ENCODE measurements around the gene CBLN2. TPM values are rescaled to one million over a fixed set of nuclear protein-coding genes. Genes with fewer than 3 reads are reported as not detected.

The CBLN2 gene
- total and polyA plus RNA-seq, 2 donors (not counting 3 experiments of a cell fraction or from before 2014, with no cell fraction given) = 0.55 to 1.1 TPM

DNA sequence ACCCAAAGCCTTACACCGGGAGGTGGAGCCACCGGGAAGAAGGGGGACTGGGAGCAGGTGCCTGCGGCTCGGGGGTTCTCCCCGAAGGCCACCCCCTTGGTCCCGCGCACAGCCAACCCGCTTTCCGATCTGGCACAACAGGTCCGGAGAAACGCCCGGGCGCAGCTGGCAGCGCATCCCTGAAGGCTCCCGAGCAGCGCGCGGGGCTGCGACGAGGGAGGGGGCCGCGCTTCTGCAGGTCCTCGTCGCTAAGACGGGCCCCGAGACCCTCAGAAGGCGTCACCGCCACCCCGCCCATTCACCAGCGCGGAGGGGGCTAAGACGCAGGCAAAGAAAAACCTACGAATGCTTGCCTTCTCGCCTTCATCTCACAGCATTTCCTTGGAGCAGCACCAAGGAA lies 1.8 kb downstream of the CBLN2 start:
- no peak for TF ChIP-seq POLR2AphosphoS5 (IDR thresholded peaks at IDR 0.05; ENCODE audit: insufficient read depth, low read depth, low read length)
- TF ChIP-seq, protein P1, sequence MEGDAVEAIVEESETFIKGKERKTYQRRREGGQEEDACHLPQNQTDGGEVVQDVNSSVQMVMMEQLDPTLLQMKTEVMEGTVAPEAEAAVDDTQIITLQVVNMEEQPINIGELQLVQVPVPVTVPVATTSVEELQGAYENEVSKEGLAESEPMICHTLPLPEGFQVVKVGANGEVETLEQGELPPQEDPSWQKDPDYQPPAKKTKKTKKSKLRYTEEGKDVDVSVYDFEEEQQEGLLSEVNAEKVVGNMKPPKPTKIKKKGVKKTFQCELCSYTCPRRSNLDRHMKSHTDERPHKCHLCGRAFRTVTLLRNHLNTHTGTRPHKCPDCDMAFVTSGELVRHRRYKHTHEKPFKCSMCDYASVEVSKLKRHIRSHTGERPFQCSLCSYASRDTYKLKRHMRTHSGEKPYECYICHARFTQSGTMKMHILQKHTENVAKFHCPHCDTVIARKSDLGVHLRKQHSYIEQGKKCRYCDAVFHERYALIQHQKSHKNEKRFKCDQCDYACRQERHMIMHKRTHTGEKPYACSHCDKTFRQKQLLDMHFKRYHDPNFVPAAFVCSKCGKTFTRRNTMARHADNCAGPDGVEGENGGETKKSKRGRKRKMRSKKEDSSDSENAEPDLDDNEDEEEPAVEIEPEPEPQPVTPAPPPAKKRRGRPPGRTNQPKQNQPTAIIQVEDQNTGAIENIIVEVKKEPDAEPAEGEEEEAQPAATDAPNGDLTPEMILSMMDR (IDR thresholded peaks at IDR 0.05; ENCODE audit: extremely low read depth in 1 of 2, insufficient read depth in 1 of 2, low read depth in 1 of 2, low read length in 2 of 2) = no peak
- H3K9ac ChIP-seq (replicated peaks; ENCODE audit: extremely low read depth, insufficient read depth, low read length) = no peak overlapping the region
- ChIA-PET CTCF (interaction anchor here (1.0 to 2.9 kb wide), 5 partner anchors 10 to 1760 kb away, joined by 3 to 94 read pairs (median 4); no protein-coding TSS in a partner anchor), POLR2A (no interaction called here)
- no TSS peak for BruUV-seq (replicated peaks)
- no peak overlapping the region for H2AFZ ChIP-seq (ENCODE audit: low read depth, low read length)
- dilution Hi-C loops (cut with MboI; ENCODE audit: extremely low pct_ligation_motif_present, low sequenced_read_pairs) (no loop called here), intact Hi-C loops (cut with micrococcal nuclease) (no loop called here)
- no peaks in the 10 kb centered on the region for H3K9me1 ChIP-seq (replicated peaks; ENCODE audit: control insufficient read depth, extremely low read depth, insufficient read depth, low read length)
- H3K9me3 ChIP-seq (replicated peaks; ENCODE audit: control insufficient read depth, insufficient read depth, low read length) = no peaks in the 10 kb centered on the region
- FAIRE-seq (no peak), DNase-seq (ENCODE audit: low read depth, low spot score) (no peak)
- H3K79me2 ChIP-seq (ENCODE audit: control insufficient read depth, insufficient read depth, low read length) = no peaks in the 10 kb centered on the region
- H3K4me1 ChIP-seq (ENCODE audit: control insufficient read depth, extremely low read depth, insufficient read depth, low read length) = peaks cover 16% of the 10 kb centered on the region
- peak overlapping the region; percentile 47 for H3K4me2 ChIP-seq (ENCODE audit: insufficient read depth, low read length)
- no peaks in the 10 kb centered on the region for H4K20me1 ChIP-seq (replicated peaks; ENCODE audit: control insufficient read depth, extremely low read depth, insufficient read depth, low read length)
- peak overlapping the region in 1 of 3 experiments; percentile 1 for H3K4me3 ChIP-seq (replicated peaks in 1 of 3; ENCODE audit: insufficient read depth in 1 of 3, low read depth in 1 of 3, low read length in 3 of 3)
- peaks cover 25 to 53% of the 10 kb centered on the region in 2 experiments for H3K27me3 ChIP-seq (ENCODE audit: control insufficient read depth in 2 of 2, insufficient read depth in 2 of 2, low read length in 2 of 2)
- H3K36me3 ChIP-seq (ENCODE audit: control insufficient read depth in 2 of 2, extremely low read depth in 1 of 2, insufficient read depth in 2 of 2, low read length in 2 of 2) = no peaks in the 10 kb centered on the region
- no peak overlapping the region for H3K27ac ChIP-seq (ENCODE audit: insufficient read depth, low read depth, low read length)

DNA sequence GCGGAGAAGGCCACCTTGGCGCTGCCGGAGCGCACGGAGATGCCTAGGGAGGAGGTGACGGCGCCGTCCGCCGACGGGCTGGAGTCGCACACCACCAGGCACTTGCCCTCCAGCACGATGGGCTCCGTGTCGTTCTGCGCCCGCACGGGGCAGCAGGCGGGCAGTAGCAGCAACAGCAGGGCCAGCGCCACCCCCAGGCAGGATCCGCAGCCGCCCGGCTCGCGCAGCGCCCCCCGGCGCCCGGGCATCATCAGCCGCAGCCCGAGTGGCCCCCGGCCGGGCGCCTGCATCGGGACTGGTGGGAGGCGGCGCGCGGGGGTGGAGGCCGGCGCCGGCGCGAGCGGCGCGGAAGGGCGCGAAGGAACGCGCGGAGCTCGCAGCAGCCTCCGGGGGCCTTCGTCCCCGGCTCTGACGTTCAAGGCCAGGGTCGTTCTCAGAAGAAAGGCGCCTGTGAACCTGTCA lies 2.2 kb downstream of the CBLN2 start:
- Histone ChIP-seq H3K4me3 (replicated peaks in 1 of 3; ENCODE audit: insufficient read depth in 1 of 3, low read depth in 1 of 3, low read length in 3 of 3) (peak overlapping the region in 1 of 3 experiments; percentile 16), H4K20me1 (replicated peaks; ENCODE audit: control insufficient read depth, extremely low read depth, insufficient read depth, low read length) (no peaks in the 10 kb centered on the region), H3K27ac (ENCODE audit: insufficient read depth, low read depth, low read length) (no peak overlapping the region), H3K4me2 (ENCODE audit: insufficient read depth, low read length) (peak overlapping the region; percentile 47), H3K9me3 (replicated peaks; ENCODE audit: control insufficient read depth, insufficient read depth, low read length) (no peaks in the 10 kb centered on the region), H3K4me1 (ENCODE audit: control insufficient read depth, extremely low read depth, insufficient read depth, low read length) (peaks cover 16% of the 10 kb centered on the region), H3K9ac (replicated peaks; ENCODE audit: extremely low read depth, insufficient read depth, low read length) (no peak overlapping the region), H3K36me3 (ENCODE audit: control insufficient read depth in 2 of 2, extremely low read depth in 1 of 2, insufficient read depth in 2 of 2, low read length in 2 of 2) (no peaks in the 10 kb centered on the region), H2AFZ (ENCODE audit: low read depth, low read length) (peak overlapping the region; percentile 54), H3K79me2 (ENCODE audit: control insufficient read depth, insufficient read depth, low read length) (no peaks in the 10 kb centered on the region), H3K27me3 (ENCODE audit: control insufficient read depth in 2 of 2, insufficient read depth in 2 of 2, low read length in 2 of 2) (peaks cover 25 to 54% of the 10 kb centered on the region in 2 experiments), H3K9me1 (replicated peaks; ENCODE audit: control insufficient read depth, extremely low read depth, insufficient read depth, low read length) (no peaks in the 10 kb centered on the region)
- no TSS peak for BruUV-seq (replicated peaks)
- no peak for DNase-seq (ENCODE audit: low read depth, low spot score)
- POLR2A ChIA-PET = no interaction called here
- TF ChIP-seq, protein P1 (IDR thresholded peaks at IDR 0.05; ENCODE audit: extremely low read depth in 1 of 2, insufficient read depth in 1 of 2, low read depth in 1 of 2, low read length in 2 of 2) = peak; percentile 13 to 33
- TF ChIP-seq JUN (IDR thresholded peaks at IDR 0.05; ENCODE audit: borderline replicate concordance, insufficient read depth, insufficient read length, low read depth) = no peak
- no peak for FAIRE-seq
- CTCF ChIA-PET = interaction anchor here (1.0 to 2.9 kb wide), 4 partner anchors 1143 to 1760 kb away, joined by 3 to 94 read pairs (median 12); no protein-coding TSS in a partner anchor
- intact Hi-C loops (cut with micrococcal nuclease) (no loop called here), dilution Hi-C loops (cut with MboI; ENCODE audit: extremely low pct_ligation_motif_present, low sequenced_read_pairs) (no loop called here)
